ENCODE results near the gene POLRMT.

The POLRMT gene

GRCh38 chr19:680287-681028, 47.1 kb upstream of the POLRMT start:
- TF ChIP-seq ZNF70 (CRISPR knock-in tag; IDR thresholded peaks at IDR 0.05) (no peak), PPARA (CRISPR knock-in tag; IDR thresholded peaks at IDR 0.05; ENCODE audit: borderline replicate concordance) (no peak)
- ATAC-seq: peak; percentile 70

GRCh38 chr19:679418-680286, 46.3 kb upstream of the POLRMT start:
- peak; percentile 14 for ATAC-seq
- peak; percentile 84; the same call in 1 of the 2 replicates for TF ChIP-seq PATZ1 (CRISPR knock-in tag; IDR thresholded peaks at IDR 0.05; ENCODE audit: borderline replicate concordance)
- TF ChIP-seq PPARA (CRISPR knock-in tag; IDR thresholded peaks at IDR 0.05; ENCODE audit: borderline replicate concordance): no peak

GRCh38 chr19:678791-679388, 45.6 kb upstream of the POLRMT start:
- no peak for TF ChIP-seq PPARA (CRISPR knock-in tag; IDR thresholded peaks at IDR 0.05; ENCODE audit: borderline replicate concordance)
- TF ChIP-seq ESRRG (CRISPR knock-in tag; IDR thresholded peaks at IDR 0.05): no peak
- TF ChIP-seq CREB5 (CRISPR knock-in tag; IDR thresholded peaks at IDR 0.05; ENCODE audit: low read depth): no peak
- peak; percentile 99 for TF ChIP-seq ZFP3 (CRISPR knock-in tag; IDR thresholded peaks at IDR 0.05)
- TF ChIP-seq, protein P1, sequence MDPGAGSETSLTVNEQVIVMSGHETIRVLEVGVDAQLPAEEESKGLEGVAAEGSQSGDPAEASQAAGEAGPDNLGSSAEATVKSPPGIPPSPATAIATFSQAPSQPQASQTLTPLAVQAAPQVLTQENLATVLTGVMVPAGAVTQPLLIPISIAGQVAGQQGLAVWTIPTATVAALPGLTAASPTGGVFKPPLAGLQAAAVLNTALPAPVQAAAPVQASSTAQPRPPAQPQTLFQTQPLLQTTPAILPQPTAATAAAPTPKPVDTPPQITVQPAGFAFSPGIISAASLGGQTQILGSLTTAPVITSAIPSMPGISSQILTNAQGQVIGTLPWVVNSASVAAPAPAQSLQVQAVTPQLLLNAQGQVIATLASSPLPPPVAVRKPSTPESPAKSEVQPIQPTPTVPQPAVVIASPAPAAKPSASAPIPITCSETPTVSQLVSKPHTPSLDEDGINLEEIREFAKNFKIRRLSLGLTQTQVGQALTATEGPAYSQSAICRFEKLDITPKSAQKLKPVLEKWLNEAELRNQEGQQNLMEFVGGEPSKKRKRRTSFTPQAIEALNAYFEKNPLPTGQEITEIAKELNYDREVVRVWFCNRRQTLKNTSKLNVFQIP (CRISPR knock-in tag; IDR thresholded peaks at IDR 0.05; ENCODE audit: borderline replicate concordance, low read depth): no peak
- TF ChIP-seq ZNF8 (CRISPR knock-in tag; IDR thresholded peaks at IDR 0.05): no peak
- ATAC-seq: no peak

- ATAC-seq: no peak
- TF ChIP-seq ZFP30 (CRISPR knock-in tag; IDR thresholded peaks at IDR 0.05): no peak
- TF ChIP-seq CREB5 (CRISPR knock-in tag; IDR thresholded peaks at IDR 0.05; ENCODE audit: low read depth): no peak
- no peak for TF ChIP-seq ZNF8 (CRISPR knock-in tag; IDR thresholded peaks at IDR 0.05)
- TF ChIP-seq ARNTL (CRISPR knock-in tag; IDR thresholded peaks at IDR 0.05; ENCODE audit: borderline replicate concordance, low read depth): no peak
- TF ChIP-seq CSDC2 (CRISPR knock-in tag; IDR thresholded peaks at IDR 0.05): no peak
- TF ChIP-seq RARB (CRISPR knock-in tag; IDR thresholded peaks at IDR 0.05): no peak
- no peak for TF ChIP-seq TCF4 (CRISPR knock-in tag; IDR thresholded peaks at IDR 0.05; ENCODE audit: borderline replicate concordance)
- TF ChIP-seq TOX (CRISPR knock-in tag; IDR thresholded peaks at IDR 0.05; ENCODE audit: borderline replicate concordance): no peak
- no peak for TF ChIP-seq PATZ1 (CRISPR knock-in tag; IDR thresholded peaks at IDR 0.05; ENCODE audit: borderline replicate concordance)
- no peak for TF ChIP-seq SNAI2 (CRISPR knock-in tag; IDR thresholded peaks at IDR 0.05)
- TF ChIP-seq, protein P1 (CRISPR knock-in tag; IDR thresholded peaks at IDR 0.05; ENCODE audit: borderline replicate concordance, low read depth): no peak
- TF ChIP-seq ZNF565 (CRISPR knock-in tag; conservative IDR thresholded peaks at IDR 0.05; ENCODE audit: low read depth): no peak
- TF ChIP-seq PPARA (CRISPR knock-in tag; IDR thresholded peaks at IDR 0.05; ENCODE audit: borderline replicate concordance): no peak
- no peak for TF ChIP-seq CSRNP3 (CRISPR knock-in tag; IDR thresholded peaks at IDR 0.05)
These were observed 44.5 kb upstream of the POLRMT start for GRCh38 chr19:677601-678436.

All from SK-N-SH treated with all-trans-retinoic acid at 6 μM for 48 hours (cell line).